Suprapubic skin (tissue), 4 donors: ENCODE measurements around the gene TNFAIP3. TPM values are rescaled to one million over a fixed set of nuclear protein-coding genes. Genes with fewer than 3 reads are reported as not detected.

ENCODE experiments used
- DNase-seq, 2 donors: peaks; one replicate each; pipeline ENCODE4 v3.0.0-alpha.2; 2019; ENCODE audit warnings: low spot score in 2 of 2
- H3K27ac ChIP-seq: fragments of 200-600 bp; sonication (generic); one replicate; pipeline ENCODE4 v1.5.1; 2019
- H3K27me3 ChIP-seq: fragments of 200-600 bp; sonication (generic); one replicate; pipeline ENCODE4 v1.5.1; 2019
- H3K36me3 ChIP-seq: fragments of 200-600 bp; sonication (generic); one replicate; pipeline ENCODE4 v1.5.1; 2019
- H3K4me1 ChIP-seq: fragments of 200-600 bp; sonication (generic); one replicate; pipeline ENCODE4 v1.5.1; 2019
- H3K4me3 ChIP-seq: fragments of 200-600 bp; sonication (generic); one replicate; pipeline ENCODE4 v1.5.1; 2019; ENCODE audit warnings: mild to moderate bottlenecking
- H3K9me3 ChIP-seq: fragments of 200-600 bp; sonication (generic); one replicate; pipeline ENCODE4 v1.5.1; 2019
- EP300 ChIP-seq: sonication (generic); formaldehyde crosslinking; IDR thresholded peaks from one replicate; pipeline ENCODE4 v1.6.1; 2017; ENCODE audit warnings: antibody characterized with exemption
- POLR2A ChIP-seq, 2 donors: fragments of 450-650 bp; IDR thresholded peaks; one replicate each; pipeline ENCODE4 v1.6.1; 2017; ENCODE audit warnings: antibody characterized with exemption in 2 of 2, mild to moderate bottlenecking in 2 of 2, moderate library complexity in 2 of 2
- POLR2AphosphoS5 ChIP-seq, 3 donors: sonication (generic); formaldehyde crosslinking; IDR thresholded peaks; one replicate each; pipeline ENCODE4 v1.6.1; 2017; ENCODE audit warnings: antibody characterized with exemption in 3 of 3
- WGBS: methylation state at CpG from one replicate; pipeline ENCODE4 v1.1.5; 2018; 5-methylcytosine and 5-hydroxymethylcytosine counted together
- total RNA-seq, 4 donors: library from RNA; depleted of rRNA; stranded (reverse); fragments of >200 nt; gene quantifications; one replicate each; pipeline ENCODE4 v1.1.0, GENCODE V29; 2016
- TF ChIP-seq, protein P1 (sequence below), 2 donors: fragments of 200-600 bp in 1 of 2; fragments of 450-650 bp in 1 of 2; sonication (generic) in 1 of 2; IDR thresholded peaks; one replicate each; pipeline ENCODE4 v1.5.1; 2016 to 2019; ENCODE audit warnings: antibody characterized with exemption in 2 of 2, mild to moderate bottlenecking in 1 of 2, moderate library complexity in 1 of 2

The TNFAIP3 gene
- total RNA-seq, 4 donors from 2014 or later, result 64.1 to 146 (median 111) TPM

DNA sequence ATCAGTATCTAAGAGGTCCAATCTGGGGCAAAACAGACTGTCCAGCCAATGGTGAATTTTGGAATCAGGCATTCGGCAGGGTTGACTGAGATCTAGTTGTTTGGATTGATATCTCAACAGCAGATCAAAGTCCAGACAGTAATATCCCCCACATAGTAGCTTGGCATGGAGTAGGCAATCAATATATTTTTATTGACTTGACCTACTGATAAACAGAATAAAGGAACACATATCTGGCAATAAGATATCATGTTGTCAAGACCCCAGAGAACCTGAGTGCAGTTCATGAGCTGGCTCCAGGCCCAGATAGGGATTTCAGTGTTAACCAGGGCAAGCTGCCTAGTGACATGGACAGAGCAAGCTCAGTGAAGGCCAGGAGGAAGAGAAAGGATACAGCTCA is 34.4 kb downstream of the TNFAIP3 start:
- H3K36me3 ChIP-seq, result no peaks in the 10 kb centered on the region
- H3K27me3 ChIP-seq, result no peaks in the 10 kb centered on the region
- WGBS, result 90% methylated on average over 1 of the region's 1 CpG
- no peak overlapping the region for H3K27ac ChIP-seq
- TF ChIP-seq EP300 (no peak), POLR2AphosphoS5 (IDR thresholded peaks at IDR 0.05) (no peak), POLR2A (IDR thresholded peaks at IDR 0.05) (no peak)
- TF ChIP-seq, protein P1, sequence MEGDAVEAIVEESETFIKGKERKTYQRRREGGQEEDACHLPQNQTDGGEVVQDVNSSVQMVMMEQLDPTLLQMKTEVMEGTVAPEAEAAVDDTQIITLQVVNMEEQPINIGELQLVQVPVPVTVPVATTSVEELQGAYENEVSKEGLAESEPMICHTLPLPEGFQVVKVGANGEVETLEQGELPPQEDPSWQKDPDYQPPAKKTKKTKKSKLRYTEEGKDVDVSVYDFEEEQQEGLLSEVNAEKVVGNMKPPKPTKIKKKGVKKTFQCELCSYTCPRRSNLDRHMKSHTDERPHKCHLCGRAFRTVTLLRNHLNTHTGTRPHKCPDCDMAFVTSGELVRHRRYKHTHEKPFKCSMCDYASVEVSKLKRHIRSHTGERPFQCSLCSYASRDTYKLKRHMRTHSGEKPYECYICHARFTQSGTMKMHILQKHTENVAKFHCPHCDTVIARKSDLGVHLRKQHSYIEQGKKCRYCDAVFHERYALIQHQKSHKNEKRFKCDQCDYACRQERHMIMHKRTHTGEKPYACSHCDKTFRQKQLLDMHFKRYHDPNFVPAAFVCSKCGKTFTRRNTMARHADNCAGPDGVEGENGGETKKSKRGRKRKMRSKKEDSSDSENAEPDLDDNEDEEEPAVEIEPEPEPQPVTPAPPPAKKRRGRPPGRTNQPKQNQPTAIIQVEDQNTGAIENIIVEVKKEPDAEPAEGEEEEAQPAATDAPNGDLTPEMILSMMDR (IDR thresholded peaks at IDR 0.05), result no peak
- no peaks in the 10 kb centered on the region for H3K4me1 ChIP-seq
- no peak overlapping the region for H3K4me3 ChIP-seq
- H3K9me3 ChIP-seq, result no peaks in the 10 kb centered on the region
- no peak for DNase-seq

- Histone ChIP-seq H3K27me3 (no peaks in the 10 kb centered on the region), H3K36me3 (no peaks in the 10 kb centered on the region), H3K9me3 (no peaks in the 10 kb centered on the region), H3K4me1 (no peaks in the 10 kb centered on the region), H3K4me3 (no peak overlapping the region), H3K27ac (no peak overlapping the region)
- 88% methylated on average over 1 of the region's 1 CpG for WGBS
- TF ChIP-seq POLR2A (IDR thresholded peaks at IDR 0.05), result no peak
- TF ChIP-seq, protein P1 (IDR thresholded peaks at IDR 0.05), result no peak
- TF ChIP-seq EP300, result no peak
- no peak for TF ChIP-seq POLR2AphosphoS5 (IDR thresholded peaks at IDR 0.05)
- DNase-seq, result no peak
Observed at GRCh38 chr6:137902699-137903098, 35.6 kb downstream of the TNFAIP3 start.

DNA sequence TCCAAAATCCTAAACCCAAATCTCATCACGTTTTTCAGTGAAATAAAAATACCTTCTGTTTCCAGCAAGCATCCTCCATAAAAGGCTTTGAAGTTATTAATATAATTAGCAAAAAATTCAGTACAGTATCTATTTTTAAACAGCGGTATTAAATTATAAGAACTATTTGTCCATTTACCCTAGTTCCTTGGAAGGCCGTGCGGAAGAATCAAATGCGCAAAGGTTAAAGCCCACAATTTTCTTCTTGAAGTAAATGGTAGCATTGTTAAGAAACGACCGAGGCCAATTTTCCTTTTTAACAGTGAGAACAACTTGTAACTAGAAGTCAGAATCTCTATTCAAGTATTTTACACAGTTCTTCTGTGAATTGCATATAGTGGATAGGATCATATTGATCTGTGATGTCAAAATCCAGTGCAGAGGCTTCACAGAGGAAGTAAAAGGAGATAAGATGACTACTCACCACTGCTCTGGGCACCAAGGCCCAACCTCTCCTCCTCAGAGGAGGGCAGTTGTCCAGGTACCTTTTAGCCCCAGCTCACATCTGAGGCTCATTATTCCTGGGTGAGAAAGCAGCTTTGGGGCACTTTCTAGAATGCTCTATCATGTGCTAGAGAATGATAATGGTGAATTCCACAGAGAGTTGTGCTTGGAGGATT is 36.3 kb downstream of the TNFAIP3 start:
- Histone ChIP-seq H3K4me3 (no peak overlapping the region), H3K9me3 (no peaks in the 10 kb centered on the region), H3K36me3 (no peaks in the 10 kb centered on the region), H3K27me3 (no peaks in the 10 kb centered on the region), H3K4me1 (no peaks in the 10 kb centered on the region), H3K27ac (no peak overlapping the region)
- TF ChIP-seq POLR2A (IDR thresholded peaks at IDR 0.05) (no peak), POLR2AphosphoS5 (IDR thresholded peaks at IDR 0.05) (no peak), EP300 (no peak)
- TF ChIP-seq, protein P1 (IDR thresholded peaks at IDR 0.05), result no peak
- DNase-seq, result no peak
- WGBS, result 87% methylated on average over 7 of the region's 7 CpGs

DNA sequence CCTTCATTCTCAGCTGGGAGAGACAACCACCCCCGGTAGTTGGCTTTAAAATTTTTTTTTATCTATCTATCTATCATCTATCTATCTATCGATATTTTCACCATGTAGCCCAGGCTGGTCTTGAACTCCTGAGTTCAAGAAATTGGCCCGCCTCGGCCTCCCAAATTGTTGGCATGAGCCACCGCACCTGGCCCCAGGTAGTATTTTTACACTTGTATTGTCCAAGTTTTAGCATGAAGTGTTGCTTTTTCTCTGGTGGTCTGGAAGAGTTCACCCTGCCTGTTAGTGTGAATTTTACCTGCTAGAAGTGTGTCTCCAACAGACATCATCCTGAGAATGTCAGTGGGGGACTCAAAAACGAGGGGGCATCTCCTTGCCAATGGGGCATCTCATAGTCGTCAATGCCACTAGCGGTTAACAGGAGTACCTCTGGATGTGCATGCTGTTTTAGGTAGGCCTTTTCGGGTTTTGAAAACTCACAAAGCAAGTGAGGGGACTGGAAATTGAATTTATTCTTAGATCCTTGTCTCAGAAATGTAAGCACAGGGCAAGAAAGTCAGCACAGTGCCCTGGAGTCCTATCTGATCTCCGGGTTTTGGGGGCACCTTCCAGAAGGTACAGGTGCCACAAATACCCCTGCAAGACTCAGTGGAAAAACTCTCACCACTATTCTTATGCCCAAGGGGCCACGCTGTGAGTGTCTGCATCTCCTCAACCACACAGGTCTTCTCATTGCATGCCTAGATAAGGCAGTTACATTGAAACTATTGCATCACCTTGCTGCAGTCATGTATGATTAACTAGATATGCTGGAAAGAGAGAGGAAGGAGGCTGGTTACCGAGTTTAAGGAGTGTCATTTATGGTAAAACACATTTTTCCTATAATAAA is 37.1 kb downstream of the TNFAIP3 start:
- 90% methylated on average over 12 of the region's 12 CpGs for WGBS
- no peaks in the 10 kb centered on the region for H3K36me3 ChIP-seq

More for the DNA sequence above, 37.1 kb downstream of the TNFAIP3 start:
- H3K9me3 ChIP-seq, result no peaks in the 10 kb centered on the region
- no peaks in the 10 kb centered on the region for H3K4me1 ChIP-seq
- no peak overlapping the region for H3K4me3 ChIP-seq
- H3K27ac ChIP-seq, result no peak overlapping the region
- no peak for DNase-seq
- H3K27me3 ChIP-seq, result no peaks in the 10 kb centered on the region
- no peak for TF ChIP-seq EP300
- TF ChIP-seq POLR2AphosphoS5 (IDR thresholded peaks at IDR 0.05), result no peak
- TF ChIP-seq POLR2A (IDR thresholded peaks at IDR 0.05), result no peak
- TF ChIP-seq, protein P1 (IDR thresholded peaks at IDR 0.05), result no peak
